Esophagus (tissue), 2 donors: ENCODE measurements around the gene LYPD5. TPM values are rescaled to one million over a fixed set of nuclear protein-coding genes. Genes with fewer than 3 reads are reported as not detected.
A peak's percentile ranks its signal among the peaks of the same experiment; 100 is the strongest.
"Not testable (repeated sequence)": the region's sequence is repeated elsewhere in the genome, so short reads cannot be mapped to it uniquely, and the experiment has no call there.

Source experiments
- H3K27ac ChIP-seq, 2 donors: one replicate each; pipeline ENCODE4 v1.5.1; 2013; ENCODE audit warnings: low read depth in 2 of 2, mild to moderate bottlenecking in 2 of 2, inconsistent platforms in 1 of 2, low read length in 1 of 2, moderate library complexity in 1 of 2
- H3K27me3 ChIP-seq, 2 donors: one replicate each; pipeline ENCODE4 v1.6.1; 2013; ENCODE audit warnings: low read length in 2 of 2, control low read depth in 1 of 2, mild to moderate bottlenecking in 1 of 2; ENCODE audit not compliant: insufficient read depth in 2 of 2, control insufficient read depth in 1 of 2
- H3K36me3 ChIP-seq, 2 donors: one replicate each; pipeline ENCODE4 v1.6.1; 2013; ENCODE audit warnings: low read length in 1 of 2; ENCODE audit not compliant: control insufficient read depth in 2 of 2, insufficient read depth in 2 of 2
- H3K4me1 ChIP-seq, 2 donors: one replicate each; pipeline ENCODE4 v1.6.1; 2013; ENCODE audit warnings: low read length in 1 of 2; ENCODE audit not compliant: control insufficient read depth in 2 of 2, insufficient read depth in 2 of 2
- H3K4me3 ChIP-seq, 2 donors: one replicate each; pipeline ENCODE4 v1.5.1; 2013; ENCODE audit warnings: low read length in 2 of 2, mild to moderate bottlenecking in 2 of 2, low read depth in 1 of 2, moderate library complexity in 1 of 2
- H3K9me3 ChIP-seq, 2 donors: one replicate each; pipeline ENCODE4 v1.6.1; 2013; ENCODE audit warnings: mild to moderate bottlenecking in 2 of 2, low read depth in 1 of 2, low read length in 1 of 2, moderate library complexity in 1 of 2; ENCODE audit not compliant: control insufficient read depth in 2 of 2, insufficient read depth in 1 of 2
- WGBS, 2 donors: extraction: QIAGEN DNeasy Blood & Tissue Kit; methylation state at CpG; one replicate each; pipeline ENCODE4 v1.1.7; 2013; 5-methylcytosine and 5-hydroxymethylcytosine counted together
- polyA plus RNA-seq, 2 donors: library from polyadenylated mRNA; stranded (reverse); fragments of 200-250 nt; gene quantifications; one replicate each; pipeline ENCODE4 v1.2.3, GENCODE V29; 2013
- donor health status: healthy with polysubstance abuse.
- donor health status: Bipolar disorder and iron deficiency.

Gene LYPD5
- polyA plus RNA-seq, 2 donors = 3.8 to 12.3 TPM

- H3K4me3 ChIP-seq = peak within 1 kb of the TSS; percentile 15 to 19
- no peaks in the 10 kb centered on the region for H3K9me3 ChIP-seq
- WGBS, 2 donors = 16 to 21% methylated on average over 19 of the region's 19 CpGs
- H3K27ac ChIP-seq = peak within 1 kb of the TSS; percentile 43 to 58
- peaks cover 5 to 30% of the 10 kb centered on the region in 2 donors for H3K4me1 ChIP-seq
- no peaks in the 10 kb centered on the region for H3K36me3 ChIP-seq
- H3K27me3 ChIP-seq = no peaks in the 10 kb centered on the region
Observed at GRCh38 chr19:43780706-43781525, 21.3 kb downstream of the LYPD5 start, which contains the start of gene KCNN4. Gene KCNN4, minus strand, starts transcription at chr19:43780973. Its CDS starts 112 bp downstream, at chr19:43780861.

- Histone ChIP-seq H3K4me1 (peaks cover 3 to 28% of the 10 kb centered on the region in 2 donors), H3K27me3 (no peaks in the 10 kb centered on the region), H3K9me3 (no peaks in the 10 kb centered on the region), H3K36me3 (no peaks in the 10 kb centered on the region), H3K4me3 (peak overlapping the region in 1 of 2 donors; percentile 19), H3K27ac (peak overlapping the region in 1 of 2 donors; percentile 47)
- WGBS, 2 donors = 24 to 33% methylated on average over 3 of the region's 3 CpGs
Observed at GRCh38 chr19:43779820-43780219, 22.4 kb downstream of the LYPD5 start.

GRCh38 chr19:43779147-43779819, 23.0 kb downstream of the LYPD5 start:
- Histone ChIP-seq H3K4me3 (no peak overlapping the region), H3K36me3 (no peaks in the 10 kb centered on the region), H3K27me3 (no peaks in the 10 kb centered on the region), H3K4me1 (peaks cover 3 to 26% of the 10 kb centered on the region in 2 donors), H3K27ac (peak overlapping the region in 1 of 2 donors; percentile 47), H3K9me3 (no peaks in the 10 kb centered on the region)
- WGBS, 2 donors = 58 to 70% methylated on average over 8 to 16 of the region's 16 CpGs

DNA sequence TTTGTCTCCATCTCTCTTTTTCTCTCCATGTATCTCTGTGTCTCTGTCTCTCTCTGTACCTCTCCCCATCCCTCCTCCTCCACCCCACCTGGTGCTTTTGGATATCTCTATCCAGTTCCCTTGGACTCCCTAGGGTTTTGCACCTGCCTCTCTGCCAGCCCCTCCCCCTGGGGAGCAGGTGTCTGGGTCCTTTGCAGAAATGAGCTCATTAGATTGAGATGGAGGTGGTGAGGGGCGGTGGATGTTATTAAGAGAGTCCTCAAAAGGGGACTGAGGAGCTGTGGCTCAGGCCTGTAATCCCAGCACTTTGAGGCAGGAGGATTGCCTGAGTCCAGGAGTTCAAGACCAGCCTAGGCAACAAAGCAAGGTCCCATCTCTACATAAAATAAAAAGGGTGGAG, 23.6 kb downstream of the LYPD5 start:
- Histone ChIP-seq H3K9me3 (no peaks in the 10 kb centered on the region), H3K4me1 (peaks cover 4 to 28% of the 10 kb centered on the region in 2 donors), H3K4me3 (no peak overlapping the region), H3K27me3 (no peaks in the 10 kb centered on the region), H3K27ac (no peak overlapping the region), H3K36me3 (no peaks in the 10 kb centered on the region)
- 77 to 86% methylated on average over 1 of the region's 1 CpG for WGBS, 2 donors

- Histone ChIP-seq H3K4me1 (peaks cover 4 to 17% of the 10 kb centered on the region in 2 donors), H3K27ac (no peak overlapping the region)
- WGBS, 2 donors = 3 to 8% methylated on average over 4 of the region's 4 CpGs
Observed at GRCh38 chr19:43777163-43777695, 25.0 kb downstream of the LYPD5 start.

GRCh38 chr19:43776286-43776685, 26.0 kb downstream of the LYPD5 start:
- Histone ChIP-seq H3K4me3 (no peak overlapping the region), H3K36me3 (no peaks in the 10 kb centered on the region), H3K27ac (no peak overlapping the region), H3K9me3 (no peaks in the 10 kb centered on the region), H3K4me1 (peaks cover 4 to 12% of the 10 kb centered on the region in 2 donors), H3K27me3 (no peaks in the 10 kb centered on the region)
- WGBS, 2 donors = 60 to 65% methylated on average over 11 of the region's 11 CpGs

More at GRCh38 chr19:43777163-43777695, 25.0 kb downstream of the LYPD5 start:
- Histone ChIP-seq H3K27me3 (no peaks in the 10 kb centered on the region), H3K9me3 (no peaks in the 10 kb centered on the region), H3K36me3 (no peaks in the 10 kb centered on the region), H3K4me3 (no peak overlapping the region)

- H3K4me1 ChIP-seq = peaks cover 4 to 5% of the 10 kb centered on the region in 2 donors
- H3K27ac ChIP-seq = no peak overlapping the region
- WGBS, 2 donors = 89% methylated on average over 7 of the region's 7 CpGs
- no peaks in the 10 kb centered on the region for H3K27me3 ChIP-seq
- H3K4me3 ChIP-seq = no peak overlapping the region
- no peaks in the 10 kb centered on the region for H3K9me3 ChIP-seq
- no peaks in the 10 kb centered on the region for H3K36me3 ChIP-seq
Observed at GRCh38 chr19:43775299-43775890, 26.9 kb downstream of the LYPD5 start.

- H3K27me3 ChIP-seq, H3K4me3 ChIP-seq, H3K36me3 ChIP-seq, H3K27ac ChIP-seq, H3K9me3 ChIP-seq, H3K4me1 ChIP-seq: not testable (repeated sequence)
- WGBS, 2 donors = 61 to 79% methylated on average over 11 of the region's 11 CpGs
Observed at GRCh38 chr19:43774940-43775258, 27.3 kb downstream of the LYPD5 start.

- peaks cover 0 to under 1% of the 10 kb centered on the region in 2 donors for H3K36me3 ChIP-seq
- no peak overlapping the region for H3K27ac ChIP-seq
- H3K9me3 ChIP-seq = no peaks in the 10 kb centered on the region
- peaks cover 4 to 5% of the 10 kb centered on the region in 2 donors for H3K4me1 ChIP-seq
- no peak overlapping the region for H3K4me3 ChIP-seq
- H3K27me3 ChIP-seq = no peaks in the 10 kb centered on the region
- 38 to 50% methylated on average over 61 to 63 of the region's 63 CpGs for WGBS, 2 donors
Observed at GRCh38 chr19:43774103-43774939, 27.9 kb downstream of the LYPD5 start.
